NB4 (cell line): Measurements from ENCODE around the gene CDH13.

Source experiments
- MAX ChIP-seq: IDR thresholded peaks from 2 replicates; pipeline ENCODE4 v1.6.1; 2011; ENCODE audit warnings: low read depth, low read length
- MYC ChIP-seq: IDR thresholded peaks from 2 replicates; pipeline ENCODE4 v1.6.1; 2011; ENCODE audit warnings: low read depth, low read length
- POLR2A ChIP-seq: IDR thresholded peaks from 2 replicates; pipeline ENCODE4 v1.6.1; 2011; ENCODE audit warnings: mild to moderate bottlenecking; ENCODE audit not compliant: insufficient read length; ENCODE audit errors: extremely low read depth
- TF ChIP-seq, protein P1 (sequence below): IDR thresholded peaks from one replicate; pipeline ENCODE4 v1.5.1; 2012; ENCODE audit warnings: low read depth, low read length

- TF ChIP-seq POLR2A (no peak), MAX (no peak), MYC (no peak)
- TF ChIP-seq, protein P1, sequence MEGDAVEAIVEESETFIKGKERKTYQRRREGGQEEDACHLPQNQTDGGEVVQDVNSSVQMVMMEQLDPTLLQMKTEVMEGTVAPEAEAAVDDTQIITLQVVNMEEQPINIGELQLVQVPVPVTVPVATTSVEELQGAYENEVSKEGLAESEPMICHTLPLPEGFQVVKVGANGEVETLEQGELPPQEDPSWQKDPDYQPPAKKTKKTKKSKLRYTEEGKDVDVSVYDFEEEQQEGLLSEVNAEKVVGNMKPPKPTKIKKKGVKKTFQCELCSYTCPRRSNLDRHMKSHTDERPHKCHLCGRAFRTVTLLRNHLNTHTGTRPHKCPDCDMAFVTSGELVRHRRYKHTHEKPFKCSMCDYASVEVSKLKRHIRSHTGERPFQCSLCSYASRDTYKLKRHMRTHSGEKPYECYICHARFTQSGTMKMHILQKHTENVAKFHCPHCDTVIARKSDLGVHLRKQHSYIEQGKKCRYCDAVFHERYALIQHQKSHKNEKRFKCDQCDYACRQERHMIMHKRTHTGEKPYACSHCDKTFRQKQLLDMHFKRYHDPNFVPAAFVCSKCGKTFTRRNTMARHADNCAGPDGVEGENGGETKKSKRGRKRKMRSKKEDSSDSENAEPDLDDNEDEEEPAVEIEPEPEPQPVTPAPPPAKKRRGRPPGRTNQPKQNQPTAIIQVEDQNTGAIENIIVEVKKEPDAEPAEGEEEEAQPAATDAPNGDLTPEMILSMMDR, result no peak
These were observed 831.8 kb downstream of the CDH13 start for GRCh38 chr16:83458612-83459011.
